Measurements from ENCODE around the gene GLE1.
"Not testable (repeated sequence)": the region's sequence is repeated elsewhere in the genome, so short reads cannot be mapped to it uniquely, and the experiment has no call there.

GRCh38 chr9:128586934-128587333 lies 82.4 kb downstream of the GLE1 start:
- TF ChIP-seq GATA2 (IDR thresholded peaks at IDR 0.05; ENCODE audit: insufficient read depth, insufficient read length, low read depth, low read length); MYC (IDR thresholded peaks at IDR 0.05; ENCODE audit: low read depth, low read length); EZH2 (IDR thresholded peaks at IDR 0.05; ENCODE audit: borderline replicate concordance, low read depth, low read length, severe bottlenecking); POLR2A (IDR thresholded peaks at IDR 0.05; ENCODE audit: low read depth, low read length); CTCF (IDR thresholded peaks at IDR 0.05; ENCODE audit: extremely low read depth in 1 of 2, insufficient read depth in 1 of 2, low read depth in 1 of 2, low read length in 2 of 2); POLR2AphosphoS5 (IDR thresholded peaks at IDR 0.05; ENCODE audit: insufficient read depth, low read depth, low read length); FOS (IDR thresholded peaks at IDR 0.05; ENCODE audit: borderline replicate concordance, insufficient read depth, low read length): not testable (repeated sequence)
- TF ChIP-seq, protein P1, sequence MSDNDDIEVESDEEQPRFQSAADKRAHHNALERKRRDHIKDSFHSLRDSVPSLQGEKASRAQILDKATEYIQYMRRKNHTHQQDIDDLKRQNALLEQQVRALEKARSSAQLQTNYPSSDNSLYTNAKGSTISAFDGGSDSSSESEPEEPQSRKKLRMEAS (IDR thresholded peaks at IDR 0.05; ENCODE audit: insufficient read depth, insufficient read length) = not testable (repeated sequence)

Data from endothelial cell of umbilical vein (primary cell).